Hindlimb muscle (tissue), 1 donor: ENCODE measurements around the gene MRPS14. TPM values are rescaled to one million over a fixed set of nuclear protein-coding genes. Genes with fewer than 3 reads are reported as not detected.
"Not testable (repeated sequence)": the region's sequence is repeated elsewhere in the genome, so short reads cannot be mapped to it uniquely, and the experiment has no call there.

Experiments
- DNase-seq: peaks from one replicate; pipeline ENCODE4 v3.0.0-alpha.2; 2013
- polyA plus RNA-seq: library from polyadenylated mRNA; unstranded; fragments of 120-200 nt; gene quantifications from one replicate; pipeline ENCODE4 v1.2.1, GENCODE V29; 2013; ENCODE audit not compliant: insufficient read length

MRPS14 gene
- 21.8 TPM for polyA plus RNA-seq

DNA sequence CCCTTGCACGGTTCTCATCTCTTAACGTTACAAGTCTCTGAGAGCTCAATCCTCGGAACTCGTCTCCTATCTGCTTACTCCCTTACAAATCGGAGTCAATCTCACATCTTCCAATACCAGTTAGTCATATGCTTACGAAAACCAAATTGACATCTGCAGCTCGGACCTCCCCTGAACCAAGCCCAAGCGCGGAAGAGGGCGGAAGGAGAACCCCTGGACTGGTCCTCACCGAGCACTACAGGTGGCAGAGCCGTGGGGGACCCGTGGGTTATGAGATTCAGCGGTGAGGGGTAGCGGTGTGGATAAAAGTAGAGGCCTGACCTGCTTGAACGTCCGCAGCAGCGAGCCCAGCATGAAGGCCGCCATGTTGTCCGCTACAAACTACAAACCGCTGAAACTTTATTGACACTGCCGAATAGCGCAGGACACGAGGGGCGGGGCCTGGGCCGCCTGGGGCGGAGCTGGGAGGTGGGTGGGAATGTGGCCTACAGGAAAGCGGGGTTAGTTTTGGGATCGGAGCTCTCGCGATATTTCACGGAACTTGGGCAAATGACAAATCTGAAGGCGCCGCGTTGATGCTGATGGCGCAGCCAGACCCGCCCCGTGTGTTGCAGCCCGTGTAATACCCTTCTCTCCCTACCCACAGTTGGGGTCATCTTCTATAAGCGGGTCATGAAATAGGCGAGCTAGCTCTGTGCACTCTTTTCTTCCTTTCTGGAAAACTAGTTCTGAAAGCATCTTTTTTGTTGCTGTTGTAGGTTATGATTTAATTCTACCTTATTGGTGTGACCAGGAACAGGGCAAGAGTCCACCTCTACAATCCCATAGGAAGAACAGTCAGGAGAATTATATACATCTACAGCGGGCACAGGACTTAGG is at the start of gene MRPS14:
TSS of gene MRPS14 (minus strand) at position 383 of the 879 bp plus-strand sequence. CDS start at position 366, 17 bp downstream.
- DNase-seq = peak; percentile 100

DNA sequence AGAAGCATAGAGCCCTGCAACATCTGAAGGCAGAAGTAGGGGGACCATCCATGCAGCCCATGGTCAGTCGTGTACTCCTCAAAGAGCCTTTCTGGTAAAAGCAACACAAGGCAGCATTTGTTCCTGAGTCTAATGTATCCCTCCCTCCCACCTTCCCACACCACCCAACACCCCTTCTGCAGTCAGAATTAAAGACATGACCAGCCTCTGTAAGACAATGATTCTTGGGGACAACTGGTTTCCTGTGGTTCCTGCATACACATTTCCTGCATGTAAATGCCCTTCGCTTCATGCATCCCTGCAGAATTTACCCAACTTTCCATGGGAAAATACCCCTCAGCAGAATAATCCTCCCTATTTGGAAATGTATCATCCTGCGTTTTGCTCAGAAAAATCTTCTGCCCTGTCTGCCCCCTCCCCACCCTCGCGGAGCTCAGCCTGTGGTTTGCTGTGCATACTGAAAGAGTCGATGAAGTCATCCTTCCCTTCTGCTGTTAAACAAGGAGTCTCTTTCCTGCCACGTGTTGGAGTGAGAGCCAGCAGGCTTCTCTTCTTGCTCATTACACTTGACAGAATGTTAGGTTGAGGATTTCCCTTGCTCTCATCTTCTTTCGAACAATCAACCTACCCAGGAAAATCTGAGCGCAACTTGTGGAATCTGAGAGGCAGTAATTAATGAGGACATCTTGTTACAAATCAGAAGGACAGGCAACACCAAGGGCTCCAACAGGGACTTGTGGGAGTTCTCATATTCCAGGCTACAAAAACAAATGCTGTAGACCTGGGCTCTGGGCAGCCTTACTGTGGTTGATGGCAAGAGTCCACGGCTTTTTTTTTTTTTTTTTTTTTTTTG is 49.1 kb upstream of the MRPS14 start:
- peak; percentile 91 for DNase-seq

DNA sequence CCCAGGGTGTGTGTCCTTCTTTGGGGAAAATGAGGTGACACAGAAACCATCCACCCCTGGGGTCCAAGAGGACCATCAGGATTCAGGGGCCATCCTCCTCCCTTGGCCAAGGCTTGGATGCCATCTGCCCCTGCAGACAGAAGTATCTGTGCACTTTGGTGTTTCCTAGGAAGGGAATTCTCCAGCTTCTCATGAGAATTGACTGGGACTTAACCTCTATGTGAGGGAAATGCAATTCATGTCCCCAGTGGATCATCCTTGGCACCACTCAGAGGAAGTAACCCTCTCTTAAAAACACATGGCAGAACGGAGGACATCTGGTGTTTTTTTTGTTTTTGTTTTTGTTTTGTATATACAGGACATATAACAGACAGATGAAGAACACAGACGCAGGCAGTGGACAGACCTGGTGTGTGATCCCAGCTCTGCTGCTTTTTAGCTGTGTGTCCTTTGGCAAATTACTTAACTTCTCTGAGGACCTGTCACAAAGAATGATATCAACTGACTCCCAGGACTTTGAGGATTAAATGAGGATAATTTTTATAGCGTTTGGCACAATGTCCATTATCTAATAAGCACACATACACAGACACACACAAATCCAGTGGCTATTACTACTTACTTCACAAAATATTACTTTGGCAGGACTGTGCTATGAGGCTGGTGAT is 48.2 kb upstream of the MRPS14 start:
- DNase-seq = no peak

DNA sequence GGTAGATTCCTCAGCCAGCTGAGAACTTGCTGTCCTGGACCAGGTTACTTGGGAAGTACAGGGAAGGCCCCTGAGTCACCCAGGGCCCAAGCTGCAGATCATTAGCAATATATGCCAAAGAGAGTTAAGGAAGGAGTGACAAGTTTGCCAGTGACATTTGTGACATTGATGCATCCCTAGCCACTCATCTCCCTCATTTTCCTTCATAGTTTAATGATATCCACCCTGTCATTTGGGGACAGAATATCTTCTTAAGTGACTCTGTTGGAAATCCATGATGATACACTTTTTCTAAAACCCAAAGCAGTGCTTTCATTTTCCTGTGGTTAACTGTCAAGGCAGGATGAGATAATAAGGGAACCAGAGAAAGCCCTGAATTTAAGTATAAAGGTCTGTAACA is 47.6 kb upstream of the MRPS14 start:
- DNase-seq = no peak

DNA sequence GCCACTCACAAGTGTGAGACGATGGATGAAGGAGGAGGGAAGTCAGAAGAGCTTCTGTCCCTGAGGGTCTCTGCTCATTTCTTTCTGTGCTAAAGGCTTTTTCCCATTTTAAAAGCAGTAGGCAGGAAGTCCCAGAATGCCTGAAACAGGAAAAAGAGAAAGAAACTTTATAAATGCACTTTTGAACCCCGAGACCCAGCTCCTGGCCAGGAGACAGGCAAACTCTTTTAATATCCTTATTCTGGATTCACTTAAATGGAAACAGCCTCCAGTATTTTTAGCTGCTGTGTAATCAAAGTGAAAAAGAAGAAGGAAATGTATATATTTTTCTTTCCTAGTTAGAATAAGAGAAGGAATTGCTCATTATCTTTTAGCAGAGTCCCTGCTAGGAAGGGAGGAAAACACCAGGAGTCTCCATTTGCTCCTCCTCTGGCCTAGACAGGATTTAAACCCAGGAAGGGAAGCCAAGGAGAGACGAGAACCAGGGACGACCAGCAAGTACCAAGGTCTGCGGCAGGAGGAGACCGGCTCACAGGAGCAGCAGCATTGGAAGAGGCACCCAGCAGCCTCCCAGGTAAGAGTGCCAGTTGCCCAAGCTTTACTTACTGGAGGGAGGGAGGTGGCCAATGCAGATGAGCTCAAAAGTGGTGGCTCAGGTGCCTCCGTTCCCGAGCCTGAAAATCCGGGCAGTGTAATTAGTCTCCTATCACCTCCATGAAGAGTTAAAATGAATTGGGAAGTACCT is 44.3 kb upstream of the MRPS14 start, which contains the start of gene TNN:
TSS of gene TNN (plus strand) at position 472 of the 745 bp plus-strand sequence. CDS start 9,586 bp downstream, outside the sequence.
- DNase-seq = no peak

DNA sequence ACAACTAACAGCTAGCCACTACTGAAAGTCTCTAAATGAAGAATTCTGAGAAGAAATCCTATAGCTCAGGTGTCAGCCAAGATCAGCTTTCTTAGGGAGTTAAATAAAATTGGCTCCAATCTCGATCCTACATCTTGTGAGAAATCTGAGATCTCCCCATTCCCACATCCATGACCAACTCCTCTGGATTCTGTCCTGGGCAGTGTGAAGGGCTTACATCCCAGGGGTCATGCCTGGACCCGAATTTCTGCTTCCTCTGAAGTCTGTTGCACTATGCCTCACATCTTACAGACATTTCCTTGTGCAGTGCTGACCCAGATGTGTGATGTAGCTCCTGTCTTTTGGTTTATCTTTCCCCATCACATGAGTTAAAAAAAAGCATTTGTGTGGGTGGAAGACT is 39.6 kb upstream of the MRPS14 start:
- no peak for DNase-seq

DNA sequence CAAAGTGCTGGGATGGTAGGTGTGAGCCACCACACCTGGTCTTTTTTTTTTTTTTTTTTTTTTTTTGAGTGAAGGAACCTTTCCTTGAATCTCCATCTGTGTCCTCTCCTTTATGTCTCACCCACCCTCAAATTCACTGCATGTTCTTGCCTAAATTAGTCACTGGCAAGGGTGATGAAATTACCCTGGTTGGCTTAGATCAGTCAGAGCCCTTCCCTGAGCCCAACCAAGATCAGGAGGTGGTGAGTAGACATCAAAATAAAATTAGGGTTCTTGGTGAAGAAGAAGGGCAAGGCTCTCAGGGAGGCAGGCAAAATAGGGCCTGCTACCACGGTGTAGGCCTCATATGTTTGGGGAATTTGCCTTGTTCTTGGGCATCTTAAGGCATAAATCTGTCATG is 39.1 kb upstream of the MRPS14 start:
- DNase-seq = no peak

DNA sequence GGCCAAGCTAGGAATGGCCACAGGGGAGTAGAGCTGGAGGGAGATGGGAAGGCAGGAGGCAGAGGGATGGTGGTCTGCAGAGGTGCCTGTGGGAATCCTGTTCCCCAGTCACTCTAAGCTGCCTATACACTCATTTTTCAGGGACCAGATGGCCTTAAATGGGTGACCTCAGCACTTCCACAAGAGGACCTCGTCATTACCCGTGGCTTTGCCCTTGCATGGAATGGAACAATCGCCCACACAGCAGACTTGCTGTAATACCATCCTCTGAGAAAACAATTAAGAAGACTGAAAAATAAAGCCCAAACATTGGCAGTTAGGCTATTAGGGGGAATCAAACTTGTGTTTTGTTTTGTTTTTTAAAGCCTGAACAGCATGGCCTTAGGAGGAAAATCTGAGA is 31.5 kb upstream of the MRPS14 start:
- DNase-seq = no peak

DNA sequence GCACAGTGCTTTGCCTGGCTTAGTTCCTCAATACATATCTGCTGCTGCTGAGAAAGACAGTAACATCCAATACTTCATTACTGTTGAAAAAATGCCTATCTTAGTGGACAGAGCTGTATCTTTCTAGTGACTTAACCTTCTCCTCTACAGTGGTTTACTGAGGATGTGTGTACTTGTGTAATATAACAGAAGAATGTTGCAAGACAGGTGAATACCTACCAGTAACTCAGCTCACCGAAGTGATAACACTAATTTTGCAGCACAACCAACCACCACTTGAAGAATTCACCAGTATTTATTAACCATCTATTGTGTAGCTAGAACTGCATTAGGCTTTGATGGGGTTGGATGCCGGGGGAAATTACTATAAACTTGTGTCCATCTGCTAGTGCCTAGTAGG is 27.8 kb upstream of the MRPS14 start:
- no peak for DNase-seq

DNA sequence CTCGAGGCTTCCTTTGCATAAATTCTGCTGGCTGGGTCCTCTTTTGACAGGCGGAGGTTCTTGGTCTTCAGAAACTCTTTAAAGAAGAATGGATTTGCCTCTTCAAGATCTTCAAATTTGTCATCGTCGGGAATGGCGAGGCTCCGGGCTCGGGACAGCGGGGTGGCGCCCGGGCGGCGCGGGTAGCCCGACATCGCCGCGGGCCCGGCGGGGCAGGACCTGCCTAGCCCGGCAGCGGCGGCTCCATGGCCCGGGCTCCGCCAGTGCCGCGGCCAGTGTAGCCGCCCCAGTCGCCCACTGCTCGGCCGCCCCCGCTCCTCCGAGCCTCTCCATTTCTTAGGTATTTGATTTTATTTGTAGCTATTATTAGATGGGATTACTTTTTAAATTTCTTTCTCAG is 22.3 kb upstream of the MRPS14 start:
- no peak for DNase-seq

DNA sequence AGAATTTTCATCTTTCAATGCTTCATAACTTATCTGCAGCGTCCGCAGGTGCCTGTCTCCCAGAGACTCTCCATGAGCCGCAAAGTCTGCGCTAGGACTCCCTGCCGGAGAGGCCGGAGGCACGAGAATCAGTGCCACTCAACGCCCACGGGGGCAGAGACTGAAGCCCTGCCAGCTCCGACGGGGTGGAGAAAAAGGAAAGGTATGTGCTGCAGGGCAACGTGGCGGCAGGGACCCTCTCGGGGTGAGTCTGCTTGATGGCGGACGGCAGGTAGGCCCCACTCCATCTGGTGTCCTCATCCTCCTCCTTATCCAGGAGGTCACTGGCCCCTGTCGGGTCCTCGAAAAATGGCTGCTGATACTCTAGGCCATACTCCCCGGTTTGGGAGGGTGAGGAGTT is 21.9 kb upstream of the MRPS14 start:
- no peak for DNase-seq

DNA sequence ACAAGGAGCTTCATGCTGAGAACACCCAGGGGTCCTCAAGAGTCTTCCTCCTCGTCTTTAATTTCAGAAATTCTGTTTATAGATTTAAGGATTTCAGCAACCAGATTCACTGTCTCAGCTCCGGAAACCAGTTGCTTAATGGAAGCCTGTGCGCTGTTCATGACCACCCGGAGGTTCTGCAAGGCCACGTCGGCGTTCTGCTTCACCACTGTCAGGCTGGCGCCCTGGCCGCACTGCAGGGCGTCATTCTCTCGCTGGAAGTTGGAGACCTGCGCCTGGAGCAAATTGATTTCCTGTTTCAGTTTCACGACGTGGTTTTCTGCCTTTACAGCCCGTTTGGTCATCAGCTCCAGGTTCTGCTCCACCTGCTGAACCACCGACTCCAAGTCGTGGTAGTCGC is 21.4 kb upstream of the MRPS14 start:
- DNase-seq = not testable (repeated sequence)

DNA sequence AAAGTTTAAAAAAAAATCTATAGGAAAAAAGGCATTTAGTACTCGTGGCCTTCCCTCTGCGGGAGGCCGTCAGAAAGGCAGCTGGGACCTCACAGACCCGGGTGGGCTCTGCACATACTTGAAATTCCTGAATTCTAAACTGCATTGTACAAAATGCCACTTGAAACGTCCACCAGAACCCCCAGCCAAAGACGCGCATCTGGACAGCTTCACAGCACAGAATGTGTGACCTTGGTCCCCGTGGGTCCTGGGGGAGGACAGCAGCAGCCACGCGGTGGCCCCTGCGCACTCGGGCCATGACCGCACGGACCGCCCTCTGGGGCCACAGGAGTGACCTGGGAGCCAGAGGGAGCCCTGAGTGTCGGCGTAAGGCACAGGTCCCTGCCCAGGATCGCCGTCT is 20.6 kb upstream of the MRPS14 start:
- DNase-seq = no peak

DNA sequence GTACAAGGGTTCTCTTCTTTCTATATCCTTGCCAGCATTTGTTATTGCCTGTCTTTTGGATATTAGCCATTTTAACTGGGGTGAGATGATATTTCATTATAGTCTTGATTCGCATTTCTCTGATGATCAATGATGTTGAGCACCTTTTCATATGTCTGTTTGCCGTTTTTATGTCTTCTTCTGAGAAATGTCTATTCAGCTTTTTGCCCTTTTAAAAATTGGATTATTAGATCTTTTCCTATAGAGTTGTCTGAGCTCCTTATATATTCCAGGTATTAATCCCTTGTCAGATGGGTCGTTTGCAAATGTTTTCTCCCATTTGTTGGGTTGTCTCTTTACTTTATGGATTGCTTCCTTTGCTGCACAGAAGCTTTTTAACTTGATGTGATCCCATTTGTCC is 19.4 kb upstream of the MRPS14 start:
- DNase-seq = no peak

DNA sequence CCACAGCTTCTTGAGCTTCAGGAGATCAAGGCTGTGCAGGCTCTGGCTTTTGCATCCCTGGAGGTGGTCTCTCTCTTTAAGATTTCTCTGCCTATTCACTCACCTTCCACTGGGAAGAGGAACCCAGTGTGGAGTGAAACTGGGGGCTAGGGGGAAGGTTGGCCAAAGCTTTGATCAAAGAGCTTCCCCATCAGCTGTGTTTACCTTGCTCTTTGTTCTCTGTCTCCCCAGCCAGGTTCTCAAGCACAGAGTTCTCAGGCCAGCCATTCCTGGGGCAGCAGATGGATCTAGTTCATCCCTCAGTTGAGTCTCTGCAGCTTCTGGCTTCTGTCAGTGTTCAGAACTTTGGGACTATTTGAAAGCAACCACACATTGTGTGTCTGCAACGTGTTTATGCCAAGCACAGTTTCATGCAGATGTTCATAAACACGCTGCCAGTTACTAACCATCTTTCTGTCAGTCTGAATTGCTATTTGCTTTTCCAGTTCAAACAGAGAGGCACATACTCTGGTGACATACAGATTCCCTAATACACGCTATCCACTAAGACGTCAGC is 17.2 kb upstream of the MRPS14 start:
- no peak for DNase-seq

DNA sequence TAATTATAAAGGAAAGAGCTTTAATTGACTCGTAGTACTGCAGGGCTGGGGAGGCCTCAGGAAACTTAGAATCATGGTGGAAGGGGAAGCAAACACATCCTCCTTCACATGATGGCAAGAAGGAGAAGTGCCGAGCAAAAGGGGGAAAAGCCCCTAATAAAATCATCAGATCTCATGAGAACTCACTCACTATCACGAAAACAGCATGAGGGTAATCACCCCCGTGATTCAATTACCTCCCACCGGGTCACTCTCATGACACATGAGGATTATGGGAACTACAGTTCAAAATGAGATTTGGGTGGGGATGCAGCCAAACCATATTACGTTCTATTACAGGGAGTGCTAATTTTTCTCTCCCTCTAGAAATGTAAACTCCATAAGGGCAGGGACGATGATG is 14.2 kb upstream of the MRPS14 start:
- no peak for DNase-seq

DNA sequence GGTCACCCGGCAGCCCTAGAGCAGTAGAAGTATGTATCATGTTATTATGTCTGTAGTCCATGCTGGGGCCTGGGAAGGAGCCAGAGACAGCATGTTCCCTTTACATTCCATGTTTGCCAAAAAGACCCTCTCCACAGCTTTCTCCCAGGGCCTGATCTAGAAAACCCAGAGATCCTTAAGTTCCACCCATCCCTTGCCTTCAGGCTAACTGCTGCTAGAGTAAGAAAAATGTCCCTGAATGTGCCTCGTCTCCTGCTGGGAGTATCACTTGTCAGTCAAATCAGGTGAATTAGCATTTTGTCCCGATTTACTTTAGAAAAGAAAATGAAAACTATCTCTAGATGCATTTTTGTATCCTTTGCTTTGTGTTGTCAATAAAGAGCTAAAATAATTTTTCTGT is 13.3 kb upstream of the MRPS14 start:
- DNase-seq = no peak

DNA sequence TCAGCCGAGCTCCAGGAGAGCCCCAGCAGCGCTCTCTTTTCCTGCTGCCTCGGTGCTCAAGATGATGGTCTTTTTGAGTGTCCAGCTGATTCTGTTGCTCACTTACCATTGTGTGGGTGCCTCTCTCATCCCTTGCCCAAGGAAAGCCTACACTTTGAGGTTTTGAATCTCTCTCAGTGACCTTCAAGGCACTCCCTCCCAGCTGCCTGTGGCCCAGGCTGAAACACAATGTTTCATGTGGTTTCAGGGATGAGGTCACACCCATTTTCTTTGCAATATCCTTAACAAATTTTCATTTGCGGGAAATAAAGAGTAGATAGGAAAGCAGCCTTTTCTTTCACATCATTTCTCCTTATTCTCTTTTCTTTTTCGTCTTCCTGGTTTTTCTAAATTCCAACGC is 12.6 kb upstream of the MRPS14 start:
- no peak for DNase-seq

DNA sequence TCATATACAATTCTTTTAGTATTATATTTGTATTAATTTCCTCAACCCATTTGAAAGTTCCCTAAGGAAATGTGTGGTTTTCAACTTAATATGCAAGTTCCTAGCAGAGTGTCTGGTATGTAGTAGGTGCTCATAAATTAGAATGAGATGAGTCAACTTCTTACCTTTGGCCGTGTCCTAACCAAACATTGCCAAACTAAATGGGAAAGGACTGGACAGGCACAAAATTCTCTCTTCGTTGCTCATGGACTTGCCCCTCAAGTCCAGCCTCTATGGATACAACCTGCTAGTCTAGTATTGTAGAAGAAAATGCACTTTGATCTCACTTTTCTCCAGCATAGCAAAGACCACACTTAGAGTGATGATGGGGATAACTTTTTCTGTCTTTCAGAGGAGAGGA is 11.6 kb upstream of the MRPS14 start:
- DNase-seq = no peak

DNA sequence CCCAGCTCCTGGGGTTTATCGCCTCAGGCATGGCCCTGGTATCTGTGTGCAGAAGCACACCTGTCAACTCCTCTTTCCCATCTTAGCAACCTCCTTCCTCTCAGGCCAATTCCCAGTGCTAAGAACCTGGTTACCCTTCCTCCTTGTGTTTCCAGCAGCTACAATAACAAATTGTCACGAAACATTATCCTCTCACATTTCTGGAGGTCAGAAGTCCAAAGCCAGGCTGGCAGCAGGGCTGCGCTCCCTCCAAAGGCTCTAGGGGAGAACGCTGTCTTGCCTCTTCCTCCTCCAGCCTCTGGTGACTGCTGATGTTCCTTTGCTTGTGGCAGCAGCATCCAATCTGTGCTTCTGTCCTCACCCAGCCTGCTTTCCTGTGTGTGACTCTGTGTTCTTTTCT is 10.7 kb upstream of the MRPS14 start:
- DNase-seq = no peak

DNA sequence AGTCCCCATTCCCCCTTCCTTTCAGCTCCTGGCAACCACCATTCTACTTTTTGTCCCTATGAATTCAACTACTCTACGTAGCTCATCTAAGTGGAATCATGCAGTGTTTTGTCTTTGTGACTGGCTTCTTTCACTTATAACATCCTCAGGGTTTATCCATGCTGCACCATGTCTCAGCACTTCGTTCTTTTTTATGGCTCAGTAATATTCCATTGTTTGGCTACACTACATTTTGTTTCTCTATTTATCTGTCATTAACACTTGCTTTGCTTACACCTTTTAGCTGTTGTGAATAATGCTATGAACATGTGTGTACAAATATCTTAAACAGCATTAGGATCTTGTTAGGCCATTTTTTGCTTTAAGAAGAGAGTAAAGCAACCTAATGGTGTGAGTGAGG is 1.5 kb upstream of the MRPS14 start:
- DNase-seq = no peak

DNA sequence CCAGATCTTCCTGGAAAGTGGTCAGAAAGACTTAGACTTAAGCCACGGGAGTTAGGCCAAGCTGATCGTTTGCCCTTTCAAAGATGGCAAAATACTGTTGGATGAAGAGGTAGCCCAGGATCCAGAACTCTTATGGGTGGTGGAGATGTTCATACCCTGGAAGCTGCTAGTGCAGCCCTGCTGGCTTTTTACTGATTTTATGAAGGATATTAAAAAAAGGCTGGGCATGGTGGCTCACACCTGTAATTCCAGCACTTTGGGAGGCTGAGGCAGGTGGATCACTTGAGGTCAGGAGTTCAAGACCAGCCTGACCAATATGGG is 657 bp upstream of the MRPS14 start:
- DNase-seq = not testable (repeated sequence)
